Trophoblast cell (in vitro differentiated cells and primary cell): ENCODE data around the gene TNN.

ENCODE experiments used
- DNase-seq, 2 donors: peaks; one replicate each; pipeline ENCODE4 v3.0.0-alpha.2; 2016
- H2AFZ ChIP-seq: 2 replicates; pipeline ENCODE4 v1.6.1; 2013; ENCODE audit warnings: low read length, moderate library complexity, mild to moderate bottlenecking; ENCODE audit not compliant: insufficient read depth, poor library complexity
- H2AK5ac ChIP-seq: 2 replicates; pipeline ENCODE4 v1.6.1; 2013; ENCODE audit warnings: mild to moderate bottlenecking, low read length
- H2BK120ac ChIP-seq: 2 replicates; pipeline ENCODE4 v1.6.1; 2013; ENCODE audit warnings: low read length, mild to moderate bottlenecking, moderate library complexity; ENCODE audit not compliant: insufficient read depth, poor library complexity
- H2BK12ac ChIP-seq: 2 replicates; pipeline ENCODE4 v1.6.1; 2013; ENCODE audit warnings: mild to moderate bottlenecking, low read length, moderate library complexity
- H2BK5ac ChIP-seq: 2 replicates; pipeline ENCODE4 v1.6.1; 2013; ENCODE audit warnings: low read length, low read depth, moderate library complexity, mild to moderate bottlenecking; ENCODE audit not compliant: poor library complexity
- H3K14ac ChIP-seq: 2 replicates; pipeline ENCODE4 v1.6.1; 2013; ENCODE audit warnings: mild to moderate bottlenecking, low read length
- H3K18ac ChIP-seq: 2 replicates; pipeline ENCODE4 v1.6.1; 2013; ENCODE audit warnings: mild to moderate bottlenecking, low read length
- H3K23ac ChIP-seq: 2 replicates; pipeline ENCODE4 v1.6.1; 2013; ENCODE audit warnings: low read length
- H3K27ac ChIP-seq: 2 replicates; pipeline ENCODE4 v1.5.1; 2013; ENCODE audit warnings: low read depth, mild to moderate bottlenecking, inconsistent platforms, low read length, moderate library complexity
- H3K27me3 ChIP-seq: 2 replicates; pipeline ENCODE4 v1.6.1; 2013; ENCODE audit warnings: inconsistent platforms, mild to moderate bottlenecking, low read length, moderate library complexity; ENCODE audit not compliant: insufficient read depth
- H3K36me3 ChIP-seq, 2 experiments: 1 replicate in 1 of 2; 2 replicates in 1 of 2; pipeline ENCODE4 v1.6.1; 2013; ENCODE audit warnings: low read length in 2 of 2, mild to moderate bottlenecking in 2 of 2, moderate library complexity in 1 of 2; ENCODE audit not compliant: insufficient read depth in 2 of 2, control insufficient read depth in 1 of 2
- H3K4ac ChIP-seq: 2 replicates; pipeline ENCODE4 v1.6.1; 2013; ENCODE audit warnings: low read depth, mild to moderate bottlenecking, low read length, moderate library complexity
- H3K4me1 ChIP-seq, 2 experiments: 1 replicate in 1 of 2; 2 replicates in 1 of 2; pipeline ENCODE4 v1.6.1; 2013; ENCODE audit warnings: low read length in 2 of 2, mild to moderate bottlenecking in 2 of 2, moderate library complexity in 1 of 2; ENCODE audit not compliant: insufficient read depth in 2 of 2, control insufficient read depth in 1 of 2
- H3K4me2 ChIP-seq: 2 replicates; pipeline ENCODE4 v1.6.1; 2013; ENCODE audit warnings: inconsistent platforms, mild to moderate bottlenecking, low read length, moderate library complexity
- H3K4me3 ChIP-seq: 2 replicates; pipeline ENCODE4 v1.5.1; 2013; ENCODE audit warnings: mild to moderate bottlenecking, low read depth, low read length, inconsistent platforms
- H3K79me1 ChIP-seq: one replicate; pipeline ENCODE4 v1.6.1; 2013; ENCODE audit warnings: low read length
- H3K79me2 ChIP-seq: 2 replicates; pipeline ENCODE4 v1.6.1; 2013; ENCODE audit warnings: low read length, mild to moderate bottlenecking; ENCODE audit not compliant: control insufficient read depth, insufficient read depth, poor library complexity
- H3K9ac ChIP-seq: 2 replicates; pipeline ENCODE4 v1.6.1; 2013; ENCODE audit warnings: mild to moderate bottlenecking, low read length
- H3K9me3 ChIP-seq: 2 replicates; pipeline ENCODE4 v1.6.1; 2013; ENCODE audit warnings: low read depth, mild to moderate bottlenecking, control low read depth, inconsistent platforms, low read length; ENCODE audit not compliant: insufficient read depth
- H4K12ac ChIP-seq: 2 replicates; pipeline ENCODE4 v1.6.1; 2013; ENCODE audit warnings: low read depth, mild to moderate bottlenecking, low read length, moderate library complexity
- H4K8ac ChIP-seq: 2 replicates; pipeline ENCODE4 v1.6.1; 2013; ENCODE audit warnings: low read depth, mild to moderate bottlenecking, low read length, moderate library complexity
- H4K91ac ChIP-seq: one replicate; pipeline ENCODE4 v1.6.1; 2013; ENCODE audit warnings: low read depth, mild to moderate bottlenecking, low read length, moderate library complexity
- WGBS: extraction: QIAGEN DNeasy Blood & Tissue Kit; methylation state at CpG from one replicate; pipeline ENCODE4 v1.1.7; 2013; ENCODE audit warnings: missing lambda C conversion rate; ENCODE audit not compliant: insufficient read length, insufficient coverage; ENCODE audit errors: extremely low coverage; 5-methylcytosine and 5-hydroxymethylcytosine counted together

The TNN gene

DNA sequence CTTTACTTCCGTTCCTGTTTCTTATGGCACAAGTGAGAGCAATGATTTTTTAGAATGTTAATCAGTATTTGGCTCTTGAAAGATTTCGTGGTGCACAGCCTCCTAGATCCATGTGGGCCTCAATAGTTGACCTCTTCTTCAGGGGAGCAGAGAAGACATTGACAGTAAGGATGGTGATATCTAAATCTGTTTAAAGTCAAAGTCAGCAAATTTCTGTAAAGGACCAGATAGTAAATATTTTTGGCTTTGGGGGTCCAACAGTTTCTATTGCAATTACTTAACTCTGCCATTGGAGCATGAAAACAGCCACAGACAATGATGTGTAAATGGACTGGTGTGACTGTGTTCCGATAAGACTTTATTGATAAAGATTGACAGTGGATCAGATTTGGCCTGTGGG lies 27.4 kb downstream of the TNN start:
- no peak overlapping the region for H3K27ac ChIP-seq
- no peak overlapping the region for H3K23ac ChIP-seq
- no peak overlapping the region for H3K18ac ChIP-seq
- H4K91ac ChIP-seq: no peak overlapping the region
- no peak overlapping the region for H2BK120ac ChIP-seq
- no peak overlapping the region for H3K14ac ChIP-seq
- no peak overlapping the region for H3K9ac ChIP-seq
- no peaks in the 10 kb centered on the region for H3K9me3 ChIP-seq
- no CpG with 5 or more reads among the region's 3 CpGs for WGBS
- H4K8ac ChIP-seq: no peak overlapping the region
- no peak overlapping the region for H2AFZ ChIP-seq
- DNase-seq: no peak
- H2BK5ac ChIP-seq: no peak overlapping the region
- H3K79me1 ChIP-seq: no peaks in the 10 kb centered on the region
- no peaks in the 10 kb centered on the region for H3K79me2 ChIP-seq
- no peaks in the 10 kb centered on the region for H3K36me3 ChIP-seq
- H3K27me3 ChIP-seq: no peaks in the 10 kb centered on the region
- H2BK12ac ChIP-seq: no peak overlapping the region
- no peak overlapping the region for H3K4ac ChIP-seq
- no peak overlapping the region for H3K4me3 ChIP-seq
- H2AK5ac ChIP-seq: no peak overlapping the region
- H4K12ac ChIP-seq: no peak overlapping the region
- peaks cover 4 to 6% of the 10 kb centered on the region in 2 experiments for H3K4me1 ChIP-seq
- H3K4me2 ChIP-seq: no peak overlapping the region

DNA sequence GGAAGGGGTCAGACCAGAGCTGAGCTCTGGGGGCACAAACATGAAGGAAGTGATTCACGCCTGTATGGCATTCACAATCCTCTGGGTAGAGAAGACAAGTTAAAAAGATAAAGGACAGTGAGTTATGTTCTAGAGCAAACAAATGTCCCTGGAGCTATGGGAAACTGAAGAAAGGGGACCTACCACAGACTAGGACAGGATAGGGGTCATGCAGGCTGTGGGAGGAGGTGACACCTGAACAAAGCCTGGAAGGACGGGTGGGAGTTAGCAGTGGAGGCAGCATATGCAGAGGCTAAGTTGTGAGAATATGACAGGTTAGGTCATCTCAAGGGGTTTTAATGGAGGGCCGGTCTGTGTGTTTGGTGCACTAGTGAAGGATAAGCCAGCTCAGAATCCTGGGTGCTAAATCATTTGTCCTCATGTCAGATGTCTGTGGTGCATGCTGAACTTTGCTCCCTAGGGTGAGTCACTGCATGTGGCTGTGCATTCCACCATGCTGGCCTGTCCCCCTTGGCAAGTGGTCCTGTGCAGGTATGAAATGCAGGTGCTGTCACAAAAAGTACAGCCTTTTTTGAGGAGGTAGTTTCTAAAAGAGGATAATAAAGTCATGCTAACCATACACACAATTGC lies 28.5 kb downstream of the TNN start:
- no peaks in the 10 kb centered on the region for H3K9me3 ChIP-seq
- no CpG with 5 or more reads among the region's 3 CpGs for WGBS
- no peak overlapping the region for H3K14ac ChIP-seq
- H2AFZ ChIP-seq: no peak overlapping the region
- no peak overlapping the region for H2BK5ac ChIP-seq
- no peak overlapping the region for H3K4ac ChIP-seq
- H2BK12ac ChIP-seq: no peak overlapping the region
- no peak overlapping the region for H3K9ac ChIP-seq
- no peak overlapping the region for H4K91ac ChIP-seq
- H3K79me1 ChIP-seq: no peaks in the 10 kb centered on the region
- no peak overlapping the region for H3K18ac ChIP-seq
- no peak overlapping the region for H3K23ac ChIP-seq
- H2BK120ac ChIP-seq: no peak overlapping the region
- H3K27ac ChIP-seq: no peak overlapping the region
- H3K4me1 ChIP-seq: peaks cover 4 to 6% of the 10 kb centered on the region in 2 experiments
- no peaks in the 10 kb centered on the region for H3K27me3 ChIP-seq
- no peak overlapping the region for H2AK5ac ChIP-seq
- H4K8ac ChIP-seq: no peak overlapping the region
- H3K4me3 ChIP-seq: no peak overlapping the region
- H3K36me3 ChIP-seq: no peaks in the 10 kb centered on the region
- no peaks in the 10 kb centered on the region for H3K79me2 ChIP-seq
- H3K4me2 ChIP-seq: no peak overlapping the region
- peak; percentile 77 to 92 for DNase-seq
- H4K12ac ChIP-seq: no peak overlapping the region

DNA sequence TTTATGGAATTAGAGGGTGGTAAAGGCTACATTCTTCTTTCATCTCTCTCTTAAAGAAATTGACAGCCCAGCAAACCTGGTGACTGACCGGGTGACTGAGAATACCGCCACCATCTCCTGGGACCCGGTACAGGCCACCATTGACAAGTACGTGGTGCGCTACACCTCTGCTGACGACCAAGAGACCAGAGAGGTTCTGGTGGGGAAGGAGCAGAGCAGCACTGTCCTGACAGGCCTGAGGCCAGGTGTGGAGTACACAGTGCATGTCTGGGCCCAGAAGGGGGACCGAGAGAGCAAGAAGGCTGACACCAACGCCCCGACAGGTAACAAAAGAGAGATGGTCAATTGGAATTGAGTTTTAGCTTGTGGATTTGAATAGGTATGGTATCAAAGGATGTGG lies 29.7 kb downstream of the TNN start:
- WGBS: no CpG with 5 or more reads among the region's 9 CpGs
- DNase-seq: no peak
- H3K9me3 ChIP-seq: no peaks in the 10 kb centered on the region
- no peaks in the 10 kb centered on the region for H3K36me3 ChIP-seq
- H3K4me2 ChIP-seq: no peak overlapping the region
- no peak overlapping the region for H3K18ac ChIP-seq
- no peaks in the 10 kb centered on the region for H3K27me3 ChIP-seq
- H2BK120ac ChIP-seq: no peak overlapping the region
- no peak overlapping the region for H3K27ac ChIP-seq
- no peak overlapping the region for H3K4ac ChIP-seq
- peaks cover 4 to 6% of the 10 kb centered on the region in 2 experiments for H3K4me1 ChIP-seq
- no peak overlapping the region for H4K91ac ChIP-seq
- H2AK5ac ChIP-seq: no peak overlapping the region
- no peak overlapping the region for H2BK5ac ChIP-seq
- H3K23ac ChIP-seq: no peak overlapping the region
- no peaks in the 10 kb centered on the region for H3K79me2 ChIP-seq
- no peak overlapping the region for H3K9ac ChIP-seq
- no peak overlapping the region for H2BK12ac ChIP-seq
- H4K12ac ChIP-seq: no peak overlapping the region
- no peak overlapping the region for H2AFZ ChIP-seq
- no peak overlapping the region for H3K4me3 ChIP-seq
- H3K14ac ChIP-seq: no peak overlapping the region
- H4K8ac ChIP-seq: no peak overlapping the region
- no peaks in the 10 kb centered on the region for H3K79me1 ChIP-seq

DNA sequence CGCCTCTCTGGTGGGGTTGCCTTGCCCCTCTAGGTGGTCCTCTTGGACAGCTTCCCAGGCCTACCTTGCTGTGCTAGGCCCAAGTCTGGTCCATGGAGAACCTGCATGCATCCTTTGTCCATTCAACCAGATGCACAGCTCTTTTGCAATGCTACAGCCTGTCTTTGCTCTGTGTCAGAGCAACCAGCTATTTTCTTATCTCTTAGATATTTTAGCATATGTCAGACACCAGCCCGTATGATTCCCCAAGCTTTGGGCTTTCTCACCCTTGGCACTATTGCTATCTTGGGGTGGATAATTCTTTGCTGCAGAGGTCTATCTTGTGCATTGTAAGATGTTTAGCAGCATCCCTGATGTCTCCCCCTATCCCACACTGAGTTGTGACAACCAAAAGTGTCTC lies 32.3 kb downstream of the TNN start:
- Histone ChIP-seq H3K9ac (no peak overlapping the region), H3K4me1 (peaks cover 4 to 6% of the 10 kb centered on the region in 2 experiments), H3K4me3 (no peak overlapping the region), H3K27me3 (no peaks in the 10 kb centered on the region), H3K4ac (no peak overlapping the region), H4K8ac (no peak overlapping the region), H2AK5ac (no peak overlapping the region), H3K14ac (no peak overlapping the region), H2BK120ac (no peak overlapping the region), H3K4me2 (no peak overlapping the region), H3K27ac (no peak overlapping the region), H4K91ac (no peak overlapping the region), H3K23ac (no peak overlapping the region), H3K79me1 (no peaks in the 10 kb centered on the region), H3K79me2 (no peaks in the 10 kb centered on the region), H2BK5ac (no peak overlapping the region), H2AFZ (no peak overlapping the region), H3K18ac (no peak overlapping the region), H4K12ac (no peak overlapping the region), H2BK12ac (no peak overlapping the region), H3K9me3 (no peaks in the 10 kb centered on the region), H3K36me3 (no peaks in the 10 kb centered on the region)
- WGBS: no CpG with 5 or more reads among the region's 2 CpGs
- DNase-seq: peak; percentile 79 to 87
